HG03175 (cell line): ENCODE results near the gene SH3BP5L.

Experiments
- ATAC-seq: cut with Tn5 transposase; IDR thresholded peaks from one replicate; pipeline ENCODE4 v1.9.1; 2021; ENCODE audit warnings: mild to moderate bottlenecking, moderate library complexity; ENCODE audit not compliant: unreplicated experiment

Gene SH3BP5L

DNA sequence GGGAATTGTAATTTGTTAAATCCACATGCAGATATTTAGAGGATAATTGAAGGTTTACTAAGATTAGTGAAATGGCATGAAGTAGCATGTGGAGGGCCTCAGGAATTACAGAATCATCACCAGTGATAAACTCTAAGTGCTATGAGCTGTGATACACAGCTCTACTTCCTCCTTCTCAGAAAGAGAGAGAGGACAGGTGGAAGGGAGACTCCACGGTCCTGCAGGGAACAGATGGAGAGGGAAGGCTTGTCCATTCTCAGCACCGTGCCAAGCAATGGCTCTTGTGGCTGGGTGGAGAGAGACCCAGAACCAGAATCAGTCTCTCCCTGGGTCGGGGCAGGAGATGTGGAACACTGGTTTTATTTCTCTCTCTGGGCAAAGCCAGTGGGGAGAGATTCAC is 42.3 kb downstream of the SH3BP5L start:
- no peak for ATAC-seq

DNA sequence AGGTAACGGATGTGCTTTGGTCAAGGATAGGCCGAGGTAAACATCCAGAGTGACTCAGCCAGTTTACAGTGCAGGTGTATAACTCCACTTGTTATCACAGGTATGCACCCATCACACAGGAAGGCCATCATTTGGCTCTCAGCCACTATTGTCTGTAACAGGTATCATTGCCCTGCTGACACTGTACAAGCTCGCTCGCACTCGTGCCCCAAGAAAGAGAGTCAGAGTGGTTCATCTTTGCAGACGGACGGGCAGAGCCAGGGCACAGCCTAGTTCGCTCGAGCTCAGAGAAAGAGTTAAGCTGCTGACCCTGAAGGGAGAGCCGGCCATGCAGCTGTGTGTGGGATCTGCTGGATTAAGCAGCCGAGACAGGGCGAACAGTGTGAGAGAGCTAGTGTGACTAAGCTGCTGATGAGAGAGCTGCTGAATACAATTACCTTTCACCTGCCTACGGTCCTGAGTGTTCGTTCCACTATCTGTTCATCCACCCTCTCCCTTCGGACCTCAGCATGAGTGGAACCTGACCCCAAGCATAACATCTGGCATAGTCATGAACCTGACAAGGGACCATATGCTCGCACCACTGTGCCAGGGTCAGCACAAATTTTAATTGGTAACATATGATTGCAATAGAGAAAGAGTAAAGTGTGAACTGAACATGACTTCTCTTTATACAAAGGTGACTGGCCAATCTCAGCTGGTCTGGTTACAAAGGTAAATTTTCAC is 43.1 kb downstream of the SH3BP5L start:
- ATAC-seq, result no peak

DNA sequence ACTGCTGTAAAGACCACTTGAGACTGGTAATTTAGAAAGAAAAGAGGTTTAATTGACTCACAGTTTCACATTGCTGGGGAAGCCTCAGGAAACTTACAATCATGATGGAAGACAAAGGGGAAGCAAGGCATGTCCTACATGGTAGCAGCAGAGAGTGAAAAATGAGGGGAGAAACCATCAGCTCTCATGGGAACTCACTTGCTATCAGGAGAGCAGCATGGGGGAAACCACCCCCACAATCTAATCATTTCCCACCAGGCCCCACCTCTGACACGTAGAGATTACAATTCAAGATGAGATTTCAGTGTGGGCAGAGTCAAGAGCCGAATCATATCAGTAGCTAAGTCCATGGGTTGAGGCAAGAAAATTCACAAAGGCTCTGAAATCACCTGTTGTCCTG is 46.4 kb downstream of the SH3BP5L start:
- ATAC-seq, result no peak

DNA sequence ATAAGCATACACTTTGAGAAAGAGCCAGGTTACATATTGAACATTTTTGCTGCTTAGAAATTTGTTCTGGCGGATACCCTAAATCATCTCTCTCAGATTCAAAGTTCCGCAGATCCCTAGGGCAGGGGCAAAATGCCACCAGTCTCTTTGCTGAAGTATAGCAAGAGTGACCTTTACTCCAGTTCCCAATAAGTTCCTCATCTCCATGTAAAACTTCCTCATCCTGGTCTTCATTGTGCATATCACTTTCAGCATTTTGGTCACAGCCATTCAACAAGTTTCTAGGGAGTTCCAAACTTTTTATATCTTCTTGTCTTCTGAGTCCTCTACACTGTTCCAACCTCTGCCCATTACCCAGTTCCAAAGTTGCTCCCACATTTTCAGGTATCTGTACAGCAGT is 46.8 kb downstream of the SH3BP5L start:
- no peak for ATAC-seq

DNA sequence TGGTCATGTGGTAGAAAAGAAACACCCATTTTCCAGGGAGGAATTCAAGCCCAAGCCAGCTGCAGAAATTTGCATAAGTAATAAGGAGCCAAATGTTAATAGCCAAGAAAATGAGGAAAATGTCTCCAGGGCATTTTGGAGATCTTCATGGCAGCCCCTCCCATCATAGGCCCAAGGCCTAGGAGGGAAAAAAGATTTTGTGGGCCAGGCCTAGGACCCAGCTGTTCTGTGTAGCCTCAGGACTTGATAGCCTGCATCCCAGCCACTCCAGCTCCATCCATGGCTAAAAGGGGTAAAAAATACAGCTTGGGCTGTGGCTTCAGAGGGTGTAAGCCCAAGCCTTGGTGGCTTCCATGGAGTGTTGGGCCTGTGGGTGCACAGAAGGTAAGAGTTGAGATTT is 48.7 kb downstream of the SH3BP5L start:
- no peak for ATAC-seq

DNA sequence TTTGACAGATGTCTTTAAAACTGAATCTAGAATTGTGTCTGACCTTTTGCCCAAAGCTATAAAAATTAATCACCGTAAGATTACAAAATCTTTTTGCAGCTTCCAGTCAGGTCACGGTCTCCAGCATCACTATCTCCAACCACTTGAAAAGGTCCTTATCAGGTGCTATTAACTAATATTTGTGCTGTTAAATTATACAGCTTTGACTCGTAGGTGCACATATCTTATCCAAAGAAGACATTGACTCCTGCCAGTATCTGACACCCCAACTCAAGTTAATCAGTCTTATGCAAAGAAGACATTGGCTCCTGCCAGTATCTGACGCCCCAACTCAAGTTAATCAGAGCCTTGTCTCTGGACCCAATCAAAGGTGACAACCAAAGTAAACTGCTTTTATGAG is 50.3 kb downstream of the SH3BP5L start:
- no peak for ATAC-seq
